SJSA1 (cell line): ENCODE results near the gene GPR55. TPM values are rescaled to one million over a fixed set of nuclear protein-coding genes. Genes with fewer than 3 reads are reported as not detected.
A peak's percentile ranks its signal among the peaks of the same experiment; 100 is the strongest.

ENCODE experiments used
- DNase-seq, 2 experiments: peaks; one replicate each; pipeline ENCODE4 v3.0.0-alpha.2; 2015 to 2020; ENCODE audit warnings: low spot score in 2 of 2, low read depth in 1 of 2
- H3K27ac ChIP-seq: fragments of 250-450 bp; sonication (Bioruptor Pico); 2 replicates; pipeline ENCODE4 v1.5.1; 2020; ENCODE audit warnings: mild to moderate bottlenecking, moderate library complexity
- H3K27me3 ChIP-seq: fragments of 250-450 bp; sonication (Bioruptor Pico); replicated peaks from 2 replicates; pipeline ENCODE4 v1.5.1; 2020; ENCODE audit warnings: mild to moderate bottlenecking, moderate library complexity
- H3K36me3 ChIP-seq: fragments of 250-450 bp; sonication (Bioruptor Pico); 2 replicates; pipeline ENCODE4 v1.5.1; 2020; ENCODE audit warnings: mild to moderate bottlenecking
- H3K4me1 ChIP-seq: fragments of 250-450 bp; sonication (Bioruptor Pico); replicated peaks from 2 replicates; pipeline ENCODE4 v1.6.1; 2021; ENCODE audit warnings: mild to moderate bottlenecking
- H3K4me3 ChIP-seq: fragments of 250-450 bp; sonication (Bioruptor Pico); 2 replicates; pipeline ENCODE4 v1.5.1; 2020; ENCODE audit warnings: mild to moderate bottlenecking
- H3K9me3 ChIP-seq: fragments of 250-450 bp; sonication (Bioruptor Pico); replicated peaks from 2 replicates; pipeline ENCODE4 v1.5.1; 2020; ENCODE audit warnings: mild to moderate bottlenecking
- total RNA-seq: library from RNA; depleted of rRNA; stranded (reverse); fragments of >200 nt; shearing (Covaris generic); gene quantifications from 2 replicates; pipeline ENCODE4 v1.2.3, GENCODE V29; 2014

Gene GPR55
- total RNA-seq, 1 experiment from 2014 or later = 5.7 TPM

GRCh38 chr2:230912724-230913123, 12.3 kb downstream of the GPR55 start:
- no peak for DNase-seq
- H3K4me1 ChIP-seq = peaks cover 17% of the 10 kb centered on the region
- H3K36me3 ChIP-seq = peaks cover 3% of the 10 kb centered on the region; the same call in 1 of the 2 replicates
- H3K27ac ChIP-seq = no peak overlapping the region
- H3K4me3 ChIP-seq = no peak overlapping the region
- H3K9me3 ChIP-seq = no peaks in the 10 kb centered on the region
- no peaks in the 10 kb centered on the region for H3K27me3 ChIP-seq

- Histone ChIP-seq H3K4me1 (peaks cover 23% of the 10 kb centered on the region), H3K27ac (no peak overlapping the region), H3K27me3 (no peaks in the 10 kb centered on the region), H3K4me3 (no peak overlapping the region), H3K36me3 (peaks cover 3% of the 10 kb centered on the region; the same call in 1 of the 2 replicates), H3K9me3 (no peaks in the 10 kb centered on the region)
- peak in 1 of 2 experiments; percentile 28 for DNase-seq
These were observed 13.0 kb downstream of the GPR55 start for GRCh38 chr2:230912046-230912445.

- Histone ChIP-seq H3K4me3 (no peak overlapping the region), H3K27ac (no peak overlapping the region), H3K9me3 (no peaks in the 10 kb centered on the region), H3K27me3 (no peaks in the 10 kb centered on the region), H3K36me3 (peaks cover 3% of the 10 kb centered on the region; the same call in 1 of the 2 replicates), H3K4me1 (peaks cover 26% of the 10 kb centered on the region)
- DNase-seq = no peak
These were observed 14.4 kb downstream of the GPR55 start for GRCh38 chr2:230910546-230911177.

- Histone ChIP-seq H3K4me1 (peaks cover 32% of the 10 kb centered on the region), H3K27me3 (no peaks in the 10 kb centered on the region), H3K9me3 (no peaks in the 10 kb centered on the region), H3K27ac (no peak overlapping the region), H3K36me3 (peaks cover 3% of the 10 kb centered on the region; the same call in 1 of the 2 replicates), H3K4me3 (no peak overlapping the region)
- peak in 1 of 2 experiments; percentile 36 for DNase-seq
These were observed 15.0 kb downstream of the GPR55 start for GRCh38 chr2:230909841-230910545.

- H3K9me3 ChIP-seq = no peaks in the 10 kb centered on the region
- DNase-seq = peak; percentile 95
- H3K4me3 ChIP-seq = peak overlapping the region; percentile 4; the same call in 1 of the 2 replicates
- no peaks in the 10 kb centered on the region for H3K27me3 ChIP-seq
- peaks cover 33% of the 10 kb centered on the region for H3K4me1 ChIP-seq
- H3K36me3 ChIP-seq = peaks cover 3% of the 10 kb centered on the region; the same call in 1 of the 2 replicates
- peak overlapping the region; percentile 81 for H3K27ac ChIP-seq
These were observed 16.3 kb downstream of the GPR55 start for GRCh38 chr2:230908595-230909191.

GRCh38 chr2:230908092-230908594, 16.9 kb downstream of the GPR55 start:
- H3K27ac ChIP-seq = peak overlapping the region; percentile 81
- H3K4me1 ChIP-seq = peaks cover 33% of the 10 kb centered on the region

GRCh38 chr2:230907361-230908091, 17.5 kb downstream of the GPR55 start:
- H3K9me3 ChIP-seq = no peaks in the 10 kb centered on the region
- no peaks in the 10 kb centered on the region for H3K27me3 ChIP-seq
- H3K4me1 ChIP-seq = peaks cover 33% of the 10 kb centered on the region
- peak overlapping the region; percentile 81 for H3K27ac ChIP-seq
- H3K4me3 ChIP-seq = peak overlapping the region; percentile 4; the same call in 1 of the 2 replicates
- DNase-seq = peak in 1 of 2 experiments; percentile 38
- H3K36me3 ChIP-seq = peaks cover 3% of the 10 kb centered on the region; the same call in 1 of the 2 replicates

More at GRCh38 chr2:230908092-230908594, 16.9 kb downstream of the GPR55 start:
- DNase-seq = no peak
- Histone ChIP-seq H3K27me3 (no peaks in the 10 kb centered on the region), H3K36me3 (peaks cover 3% of the 10 kb centered on the region; the same call in 1 of the 2 replicates), H3K4me3 (peak overlapping the region; percentile 4; the same call in 1 of the 2 replicates), H3K9me3 (no peaks in the 10 kb centered on the region)

- Histone ChIP-seq H3K27me3 (no peaks in the 10 kb centered on the region), H3K36me3 (peaks cover 3% of the 10 kb centered on the region; the same call in 1 of the 2 replicates), H3K9me3 (no peaks in the 10 kb centered on the region), H3K27ac (no peak overlapping the region), H3K4me1 (peaks cover 33% of the 10 kb centered on the region), H3K4me3 (no peak overlapping the region)
- DNase-seq = peak in 1 of 2 experiments; percentile 39
These were observed 18.4 kb downstream of the GPR55 start for GRCh38 chr2:230906471-230907230.

- no peaks in the 10 kb centered on the region for H3K27me3 ChIP-seq
- DNase-seq = peak in 1 of 2 experiments; percentile 46
- peaks cover 3% of the 10 kb centered on the region; the same call in 1 of the 2 replicates for H3K36me3 ChIP-seq
- H3K9me3 ChIP-seq = no peaks in the 10 kb centered on the region
- H3K4me1 ChIP-seq = peaks cover 33% of the 10 kb centered on the region
- H3K4me3 ChIP-seq = no peak overlapping the region
- no peak overlapping the region for H3K27ac ChIP-seq
These were observed 19.3 kb downstream of the GPR55 start for GRCh38 chr2:230905448-230906421.

GRCh38 chr2:230904856-230905447, 20.1 kb downstream of the GPR55 start:
- no peaks in the 10 kb centered on the region for H3K9me3 ChIP-seq

More at GRCh38 chr2:230904856-230905447, 20.1 kb downstream of the GPR55 start:
- DNase-seq = peak in 1 of 2 experiments; percentile 35
- Histone ChIP-seq H3K27ac (no peak overlapping the region), H3K4me1 (peaks cover 33% of the 10 kb centered on the region), H3K4me3 (no peak overlapping the region), H3K27me3 (no peaks in the 10 kb centered on the region), H3K36me3 (peaks cover 3% of the 10 kb centered on the region; the same call in 1 of the 2 replicates)
